GM21723 (cell line): Measurements from ENCODE around the gene ZC3H14.

Experiments used
- ATAC-seq: cut with Tn5 transposase; IDR thresholded peaks from one replicate; pipeline ENCODE4 v1.9.1; 2021; ENCODE audit warnings: mild to moderate bottlenecking, moderate library complexity; ENCODE audit not compliant: unreplicated experiment

Gene ZC3H14

GRCh38 chr14:88551094-88551870, 11.6 kb upstream of the ZC3H14 start:
- no peak for ATAC-seq

DNA sequence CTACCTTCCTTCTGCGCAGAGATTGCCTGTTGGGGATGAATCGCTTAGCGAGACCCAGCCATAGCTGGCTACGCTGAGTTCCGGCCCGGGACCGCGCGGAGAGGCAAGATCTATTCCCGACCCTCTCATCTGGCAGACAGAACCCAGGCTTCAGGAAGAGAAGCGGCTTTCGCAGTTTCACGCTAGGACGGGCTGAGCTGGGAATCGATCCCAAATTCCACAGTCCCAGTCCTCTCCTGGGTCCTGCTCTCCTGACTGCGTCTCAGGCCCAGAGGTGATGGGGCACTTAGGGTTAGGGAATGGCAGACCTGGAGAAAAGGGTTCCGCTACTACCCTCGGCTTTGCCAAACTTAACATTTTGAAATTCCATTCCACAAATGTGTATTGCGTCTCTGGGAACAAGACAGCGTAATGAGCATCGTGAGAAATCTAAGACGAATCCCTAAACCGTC, 10.8 kb upstream of the ZC3H14 start:
- no peak for ATAC-seq

GRCh38 chr14:88552876-88553275, 10.0 kb upstream of the ZC3H14 start:
- no peak for ATAC-seq

GRCh38 chr14:88553886-88554456, 8.9 kb upstream of the ZC3H14 start:
- no peak for ATAC-seq

DNA sequence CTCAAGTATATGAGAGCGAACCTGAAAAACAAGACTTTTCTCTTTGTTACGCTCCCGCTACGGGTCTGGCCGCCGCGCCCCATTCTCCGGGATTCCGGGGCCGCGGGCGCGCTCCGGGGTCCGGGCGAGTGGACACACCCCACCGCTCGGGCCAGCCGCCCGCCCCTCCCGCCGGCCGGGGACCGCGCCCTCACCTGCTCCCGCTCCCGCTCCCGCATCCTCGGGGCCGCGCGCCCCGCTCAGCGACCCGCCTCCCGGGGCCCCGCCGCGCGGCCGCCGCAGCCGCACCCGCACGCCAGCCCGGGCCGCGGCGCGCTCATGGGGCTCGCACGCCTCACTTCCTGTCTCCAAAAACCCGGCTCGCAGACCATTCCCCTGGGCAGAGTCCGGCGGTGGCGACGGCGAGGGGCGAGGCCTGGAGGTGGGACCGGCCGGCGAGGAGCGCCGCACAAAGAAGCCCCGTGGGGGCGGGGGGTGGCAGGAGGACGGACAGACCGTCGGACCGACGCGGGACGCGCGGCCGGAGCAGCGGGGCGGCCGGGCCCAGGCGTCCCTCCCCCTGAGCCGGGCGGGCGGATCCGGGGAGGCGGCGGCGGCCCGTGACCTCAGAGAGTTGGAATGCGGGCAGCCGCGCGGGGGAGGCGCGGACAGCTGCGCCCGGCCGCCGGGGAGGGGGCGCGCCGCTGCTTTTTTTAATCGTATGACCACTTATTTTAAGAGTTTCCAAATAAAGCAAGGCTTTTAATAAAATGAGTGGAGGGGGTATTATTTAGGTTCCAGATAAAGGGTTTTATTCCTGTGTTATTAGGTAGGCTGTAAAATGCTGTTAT, 8.2 kb upstream of the ZC3H14 start, which contains the start of gene PTPN21:
Gene PTPN21, minus strand, starts transcription at position 551 of the 830 bp plus-strand sequence. CDS start 4,590 bp downstream, outside the sequence.
- ATAC-seq: peak; percentile 51

DNA sequence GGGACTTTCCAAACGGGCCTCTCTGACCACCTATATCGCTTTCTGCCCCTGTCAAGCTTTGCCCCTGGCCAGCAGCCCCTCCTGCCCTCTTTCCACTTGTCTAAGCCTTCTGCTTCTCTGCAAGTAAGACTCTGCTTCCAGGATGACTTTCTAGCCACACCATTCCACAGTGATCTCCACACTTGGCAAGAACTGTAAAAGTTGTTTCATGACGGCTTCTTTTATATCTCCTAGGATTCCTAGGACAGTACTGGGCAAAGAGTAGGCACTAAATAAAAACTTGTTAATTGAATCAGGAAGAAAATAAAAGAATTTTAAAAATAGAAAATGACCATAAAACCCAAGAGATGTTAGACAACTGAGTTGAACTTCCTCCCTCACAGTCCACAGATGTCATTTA, 6.3 kb upstream of the ZC3H14 start:
- no peak for ATAC-seq

DNA sequence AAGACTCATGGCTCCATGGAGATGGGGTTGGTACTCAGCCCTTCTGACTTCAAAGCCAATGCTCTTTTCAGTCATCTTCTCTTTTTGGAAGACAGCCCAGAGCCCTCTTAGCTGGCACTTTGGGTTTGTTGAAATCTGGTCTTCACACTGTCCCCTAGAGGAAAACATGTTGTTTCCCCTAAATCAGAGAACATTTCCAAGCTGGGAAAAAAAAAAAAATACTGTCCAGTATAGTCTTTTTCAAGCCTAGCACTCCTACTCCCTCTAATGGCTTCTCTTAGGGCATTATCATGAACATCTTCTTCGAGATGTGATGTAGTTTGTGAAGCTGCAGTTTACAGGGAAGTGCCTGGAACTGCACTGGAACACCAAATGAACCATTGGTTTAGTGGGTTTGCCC, 3.0 kb upstream of the ZC3H14 start:
- ATAC-seq: no peak

DNA sequence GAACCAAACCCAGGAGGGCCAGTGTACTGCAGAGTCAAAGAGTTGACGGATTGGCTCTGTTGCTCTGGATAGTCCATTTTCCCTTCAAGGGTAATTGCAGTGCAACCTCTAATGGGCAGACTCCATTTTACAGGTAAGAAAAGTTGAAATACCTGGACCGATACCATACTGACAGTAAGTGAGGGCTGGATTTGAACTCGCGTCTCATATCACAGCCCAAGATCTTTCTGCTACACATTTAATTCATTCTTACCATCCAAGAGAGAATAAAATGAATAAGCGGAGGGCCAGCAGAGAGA, 356 bp upstream of the ZC3H14 start:
- no peak for ATAC-seq

GRCh38 chr14:88563845-88564244, 1.0 kb downstream of the ZC3H14 start:
- ATAC-seq: no peak

DNA sequence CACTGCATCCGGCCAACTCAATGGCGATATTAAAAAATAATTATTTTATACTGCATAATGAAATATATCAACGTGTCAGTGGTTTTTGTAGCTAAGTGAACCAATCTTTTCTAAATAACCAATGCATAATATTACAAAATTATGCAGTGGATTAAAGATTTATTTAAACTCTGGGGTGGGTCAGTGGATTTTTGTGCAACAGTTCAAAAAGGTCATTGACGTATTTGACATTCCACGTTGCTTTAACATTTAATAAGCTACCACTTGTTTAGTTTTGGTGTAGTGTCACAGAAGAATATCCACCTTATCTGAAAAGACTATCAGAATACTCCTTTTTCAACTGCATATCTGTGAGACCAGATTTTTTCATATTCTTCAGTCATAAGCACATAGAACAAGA, 2.6 kb downstream of the ZC3H14 start:
- no peak for ATAC-seq

DNA sequence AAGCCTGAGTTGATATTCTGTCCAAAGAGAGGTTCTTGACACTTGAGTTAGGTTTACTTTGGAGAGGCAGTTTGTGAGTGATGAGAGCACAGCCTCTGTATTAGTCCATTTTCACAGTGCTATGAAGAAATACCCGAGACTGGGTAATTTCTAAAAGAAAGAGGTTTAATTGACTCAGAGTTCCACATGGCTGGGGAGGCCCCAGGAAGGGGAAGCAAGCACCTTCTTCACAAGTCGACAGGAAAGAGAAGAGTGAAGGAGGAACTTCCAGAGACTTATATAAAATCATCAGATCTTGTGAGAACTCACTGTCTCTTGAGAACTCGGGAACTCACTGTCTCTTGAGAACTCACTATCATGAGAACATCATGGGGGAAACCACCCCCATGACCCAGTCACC, 5.4 kb downstream of the ZC3H14 start:
- no peak for ATAC-seq

GRCh38 chr14:88572117-88572516, 9.3 kb downstream of the ZC3H14 start:
- ATAC-seq: no peak

DNA sequence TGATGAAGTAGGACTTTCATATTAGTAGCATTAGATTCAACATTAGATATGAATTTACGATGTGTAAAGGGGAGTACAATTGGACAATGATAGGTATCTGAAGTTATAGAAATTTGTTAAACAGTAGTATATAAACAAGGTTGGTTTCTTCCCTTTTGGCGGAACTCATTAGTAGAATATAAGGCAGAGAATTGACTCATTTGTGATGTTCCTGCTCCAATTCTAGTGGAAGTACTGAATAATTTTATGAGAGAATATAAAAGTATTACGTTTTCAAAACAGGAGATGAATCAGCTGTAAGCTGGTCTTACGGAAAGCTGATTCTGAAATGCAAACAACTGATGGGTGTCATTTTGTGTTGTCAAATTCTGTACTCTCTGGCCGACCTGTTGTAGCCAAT, 13.4 kb downstream of the ZC3H14 start:
- ATAC-seq: no peak

GRCh38 chr14:88584451-88584850, 21.6 kb downstream of the ZC3H14 start:
- no peak for ATAC-seq

DNA sequence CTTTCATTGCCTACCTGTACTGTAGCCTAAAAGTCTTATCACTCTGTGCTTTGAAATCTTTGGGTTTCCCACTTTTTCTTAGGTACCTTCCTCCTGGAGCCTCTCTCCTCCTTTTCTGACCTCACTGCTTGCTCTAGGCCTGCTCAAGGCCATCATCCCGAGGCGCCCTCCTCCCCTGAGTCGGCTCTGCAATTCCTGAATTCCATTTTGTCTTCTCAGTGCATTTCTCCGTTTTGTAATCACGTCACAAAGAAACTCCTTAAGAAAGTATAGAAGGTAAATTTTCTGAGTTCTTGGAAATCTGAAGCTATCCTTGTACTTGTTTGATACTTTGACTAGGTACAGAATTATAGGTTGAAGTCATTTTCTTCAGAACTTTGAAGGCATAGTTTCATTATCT, 25.2 kb downstream of the ZC3H14 start:
- no peak for ATAC-seq

DNA sequence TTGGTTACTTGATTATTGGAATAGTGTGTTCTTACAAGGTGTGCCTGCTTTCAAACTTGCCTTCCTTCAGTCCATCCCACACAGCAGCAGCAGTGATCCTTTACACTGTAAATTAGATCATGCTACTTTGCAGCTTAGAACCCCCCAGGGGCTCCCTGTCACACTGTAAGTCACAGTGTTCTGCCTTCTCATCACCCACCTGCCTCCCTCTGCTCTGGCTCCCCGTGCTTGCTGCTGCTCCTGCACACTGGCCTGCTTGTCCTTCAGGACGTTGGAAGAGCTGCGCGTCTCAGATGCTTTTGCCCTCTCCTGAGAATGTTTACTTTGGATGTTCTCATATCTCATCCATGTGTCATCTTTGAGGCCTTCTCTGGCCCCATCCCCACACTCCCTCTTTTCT, 27.3 kb downstream of the ZC3H14 start:
- no peak for ATAC-seq

- ATAC-seq: no peak
Measured at GRCh38 chr14:88592031-88592430, 29.2 kb downstream of the ZC3H14 start.

DNA sequence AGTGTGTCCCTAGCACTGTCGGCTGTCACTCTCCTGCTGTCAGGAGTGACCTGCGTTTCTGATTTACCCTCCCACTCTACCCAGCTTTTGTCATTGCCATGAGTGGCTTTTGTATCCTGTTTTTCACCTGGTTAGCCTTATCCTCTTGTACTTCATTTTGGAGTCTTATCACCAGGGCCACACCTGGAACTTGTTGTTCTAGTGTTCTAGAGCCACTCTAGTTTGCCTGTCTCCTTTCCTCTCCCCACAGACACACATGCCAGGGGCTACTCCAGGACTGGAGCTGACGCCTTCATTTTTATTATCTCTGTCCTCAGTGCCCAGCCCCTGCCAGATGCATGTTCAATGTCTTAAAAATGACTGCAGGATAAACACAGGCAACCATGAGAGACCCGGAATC, 34.2 kb downstream of the ZC3H14 start:
- ATAC-seq: no peak

DNA sequence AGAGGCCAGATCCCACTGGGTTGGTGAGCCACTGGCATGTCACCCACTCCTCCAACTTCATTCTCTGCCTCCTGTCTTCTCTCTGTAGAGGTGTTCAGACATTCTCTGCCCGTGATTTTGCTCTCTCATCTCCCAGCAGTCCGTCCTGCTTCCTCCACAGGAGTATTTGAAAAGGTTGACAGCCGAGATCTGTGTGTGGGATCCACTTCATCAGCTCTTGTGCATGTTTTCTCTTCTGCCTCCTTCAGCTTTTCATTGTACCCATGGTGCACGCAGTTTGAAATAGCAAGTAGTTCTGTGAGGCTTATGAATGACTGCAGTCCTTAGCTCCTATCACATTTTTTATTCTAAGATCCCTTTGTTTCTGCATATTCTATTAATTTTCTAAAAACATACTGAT, 34.8 kb downstream of the ZC3H14 start:
- no peak for ATAC-seq

- ATAC-seq: no peak
Measured at GRCh38 chr14:88598097-88598675, 35.3 kb downstream of the ZC3H14 start.

DNA sequence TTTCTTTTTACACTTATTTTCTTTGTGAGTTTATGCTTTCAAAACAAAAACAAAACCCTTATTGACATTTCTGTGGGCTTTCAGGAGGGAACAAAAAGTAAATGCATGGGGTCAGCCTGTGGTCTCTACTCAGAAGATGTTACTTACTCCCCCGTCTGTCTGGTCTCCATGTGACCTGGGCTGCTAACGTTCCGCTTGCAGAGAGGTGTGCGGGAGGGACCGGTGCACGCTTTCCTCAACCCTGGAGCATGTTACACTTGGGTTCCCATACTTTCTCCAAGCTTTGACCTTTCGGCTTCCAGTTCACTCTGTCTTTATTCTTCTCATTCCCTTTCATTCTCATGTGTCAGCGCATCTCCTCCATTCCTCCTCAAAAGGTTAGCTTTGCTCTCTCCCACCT, 36.5 kb downstream of the ZC3H14 start:
- ATAC-seq: peak; percentile 50
